ENCODE data around the gene MKNK2. TPM values are rescaled to one million over a fixed set of nuclear protein-coding genes. Genes with fewer than 3 reads are reported as not detected.

Gene MKNK2
- total and polyA plus RNA-seq, 11 donors, result 110 to 318 (median 155) TPM

GRCh38 chr19:2062770-2063169 is 11.7 kb upstream of the MKNK2 start:
- H3K9me3 ChIP-seq, result no peaks in the 10 kb centered on the region
- no peaks in the 10 kb centered on the region for H3K27me3 ChIP-seq
- WGBS, 4 donors, result 87 to 91% (median 88%) methylated on average over 9 of the region's 9 CpGs
- intact Hi-C loops (cut with DNase I), result loop anchor here in 1 of 10 donors (10.0 kb wide), 1 partner anchor 198 kb away; the partner anchor contains the start of gene KLF16
- H3K4me3 ChIP-seq, result peak overlapping the region in 1 of 12 donors; percentile 60
- no peak for TF ChIP-seq POLR2A (IDR thresholded peaks at IDR 0.05)
- peaks cover 10 to 55% (median 41%) of the 10 kb centered on the region in 12 donors for H3K4me1 ChIP-seq
- H3K36me3 ChIP-seq, result no peaks in the 10 kb centered on the region
- ATAC-seq, result no peak
- DNase-seq, result no peak
- H3K27ac ChIP-seq, result peak overlapping the region in 6 of 12 donors; percentile 99 to 100 (median 100)

DNA sequence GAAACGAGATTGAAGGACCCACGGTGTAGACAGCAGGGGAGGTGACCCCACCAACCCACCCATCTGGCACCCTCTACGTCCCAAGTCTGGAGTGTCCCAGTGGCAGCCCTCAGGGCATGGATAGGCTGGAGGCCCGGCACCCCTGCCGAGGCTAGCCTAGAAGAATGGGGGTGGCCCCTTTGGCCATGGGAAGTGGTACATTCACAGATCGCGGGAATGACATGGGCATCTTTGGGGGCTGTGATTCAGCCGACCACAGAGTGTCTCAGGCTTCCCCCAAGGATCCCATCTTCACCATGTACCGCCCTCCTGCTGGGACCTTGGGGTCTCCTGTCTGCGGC is 11.3 kb upstream of the MKNK2 start:
- intact Hi-C loops (cut with DNase I), result loop anchor here in 1 of 10 donors (10.0 kb wide), 1 partner anchor 198 kb away; the partner anchor contains the start of gene KLF16
- TF ChIP-seq, protein P1, sequence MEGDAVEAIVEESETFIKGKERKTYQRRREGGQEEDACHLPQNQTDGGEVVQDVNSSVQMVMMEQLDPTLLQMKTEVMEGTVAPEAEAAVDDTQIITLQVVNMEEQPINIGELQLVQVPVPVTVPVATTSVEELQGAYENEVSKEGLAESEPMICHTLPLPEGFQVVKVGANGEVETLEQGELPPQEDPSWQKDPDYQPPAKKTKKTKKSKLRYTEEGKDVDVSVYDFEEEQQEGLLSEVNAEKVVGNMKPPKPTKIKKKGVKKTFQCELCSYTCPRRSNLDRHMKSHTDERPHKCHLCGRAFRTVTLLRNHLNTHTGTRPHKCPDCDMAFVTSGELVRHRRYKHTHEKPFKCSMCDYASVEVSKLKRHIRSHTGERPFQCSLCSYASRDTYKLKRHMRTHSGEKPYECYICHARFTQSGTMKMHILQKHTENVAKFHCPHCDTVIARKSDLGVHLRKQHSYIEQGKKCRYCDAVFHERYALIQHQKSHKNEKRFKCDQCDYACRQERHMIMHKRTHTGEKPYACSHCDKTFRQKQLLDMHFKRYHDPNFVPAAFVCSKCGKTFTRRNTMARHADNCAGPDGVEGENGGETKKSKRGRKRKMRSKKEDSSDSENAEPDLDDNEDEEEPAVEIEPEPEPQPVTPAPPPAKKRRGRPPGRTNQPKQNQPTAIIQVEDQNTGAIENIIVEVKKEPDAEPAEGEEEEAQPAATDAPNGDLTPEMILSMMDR (IDR thresholded peaks at IDR 0.05), result no peak
- no peak for TF ChIP-seq POLR2A (IDR thresholded peaks at IDR 0.05)
- peak overlapping the region in 10 of 12 donors; percentile 60 to 95 (median 74) for H3K4me3 ChIP-seq
- DNase-seq, result no peak
- H3K36me3 ChIP-seq, result no peaks in the 10 kb centered on the region
- H3K27me3 ChIP-seq, result no peaks in the 10 kb centered on the region
- WGBS, 4 donors, result 57 to 60% (median 59%) methylated on average over 5 to 10 of the region's 10 CpGs
- H3K4me1 ChIP-seq, result peaks cover 10 to 55% (median 43%) of the 10 kb centered on the region in 12 donors
- no peak for ATAC-seq
- H3K9me3 ChIP-seq, result no peaks in the 10 kb centered on the region
- peak overlapping the region in 11 of 12 donors; percentile 97 to 100 (median 100) for H3K27ac ChIP-seq

DNA sequence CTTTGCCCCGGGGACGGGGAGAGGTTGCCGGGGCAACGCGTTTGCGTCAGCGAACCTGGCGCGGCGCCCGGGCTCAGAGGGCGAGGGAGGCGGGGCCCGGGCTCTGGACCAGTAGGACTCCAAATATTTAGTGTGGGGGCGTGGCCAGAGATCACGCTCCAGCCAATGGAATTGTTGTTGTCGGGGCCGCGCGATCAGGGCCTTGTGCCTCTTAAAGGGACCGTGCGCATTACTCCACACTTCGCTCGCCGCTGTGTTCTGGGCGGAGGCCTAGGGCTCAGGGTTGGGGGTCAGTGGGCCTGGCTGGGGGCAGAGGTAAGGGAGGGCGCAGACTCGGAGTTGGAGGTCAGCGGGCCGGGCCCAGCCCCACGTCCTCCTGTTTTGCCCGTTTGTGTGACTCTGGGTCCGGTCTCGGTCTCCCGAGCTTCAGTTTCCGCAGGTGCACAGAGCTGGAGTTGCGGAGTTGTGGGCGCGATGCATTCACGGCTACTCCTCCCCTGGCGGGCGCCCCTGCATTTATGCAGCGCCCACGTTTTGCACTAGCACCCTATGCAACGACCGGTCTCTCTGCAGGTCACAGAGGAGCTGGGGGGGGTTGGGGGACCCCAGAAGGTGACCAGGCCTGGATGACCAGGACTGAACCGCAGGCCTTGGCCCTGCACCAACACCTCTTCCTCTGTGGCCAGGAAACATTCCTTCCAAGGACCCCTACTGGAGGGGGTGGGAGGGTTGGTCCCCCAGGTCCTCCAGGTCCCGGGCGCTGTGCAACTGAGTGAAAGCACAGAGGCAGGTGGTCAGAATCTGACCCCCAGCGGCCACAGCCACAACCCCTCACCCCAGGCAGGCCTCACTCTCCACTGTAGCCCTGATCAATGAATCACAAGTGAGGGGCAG is 10.7 kb upstream of the MKNK2 start:
- Histone ChIP-seq H3K4me3 (peak overlapping the region; percentile 35 to 95 (median 72)), H3K27me3 (no peaks in the 10 kb centered on the region), H3K36me3 (no peaks in the 10 kb centered on the region), H3K4me1 (peaks cover 10 to 60% (median 48%) of the 10 kb centered on the region in 12 donors), H3K9me3 (no peaks in the 10 kb centered on the region), H3K27ac (peak overlapping the region; percentile 97 to 100 (median 100))
- WGBS, 4 donors, result 0 to 2% (median 1%) methylated on average over 40 to 50 of the region's 50 CpGs
- peak; percentile 15 to 56 for TF ChIP-seq POLR2A (IDR thresholded peaks at IDR 0.05)
- TF ChIP-seq, protein P1 (IDR thresholded peaks at IDR 0.05), result peak in 3 of 12 donors; percentile 11 to 29 (median 12)
- ATAC-seq (peak; percentile 75 to 92 (median 88)), DNase-seq (peak; percentile 99 to 100 (median 99))
- intact Hi-C loops (cut with DNase I), result loop anchor here in 2 of 10 donors (1.0 to 10.0 kb wide), 2 partner anchors 10 to 197 kb away; partner anchors contain the start of genes KLF16 (in 1 of the 2) and MKNK2 (in 1 of the 2)

DNA sequence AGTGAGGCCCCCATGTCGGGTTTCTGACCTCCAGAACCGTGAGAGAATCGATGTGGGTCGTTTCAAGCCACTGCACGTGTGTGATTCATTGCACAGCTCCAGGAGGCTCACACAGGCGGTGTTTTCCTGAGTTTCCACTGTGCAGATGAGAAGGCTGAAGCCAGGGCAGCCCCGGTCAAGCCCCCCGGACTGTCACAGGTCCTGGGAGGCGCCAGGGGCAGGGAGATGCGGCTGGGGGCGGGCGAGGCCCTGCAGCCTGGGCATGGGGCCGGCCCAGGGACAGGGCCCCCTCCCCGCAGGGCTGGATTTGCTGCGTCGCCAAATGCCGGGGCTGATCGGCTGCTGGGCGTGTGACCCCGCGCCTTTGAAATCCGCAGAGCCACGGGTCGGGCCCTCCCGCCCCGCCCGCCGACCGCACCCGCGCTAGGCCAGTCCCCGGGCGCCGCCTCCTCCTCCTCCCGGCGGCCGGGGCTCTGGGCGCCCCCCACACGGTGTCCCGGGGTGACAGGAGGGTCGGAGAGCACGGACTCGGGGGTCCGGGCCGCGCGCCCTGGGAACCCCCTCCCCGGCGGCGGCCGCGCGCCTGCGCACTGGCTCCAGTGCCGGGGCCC is 9.9 kb upstream of the MKNK2 start:
- peaks cover 10 to 65% (median 52%) of the 10 kb centered on the region in 12 donors for H3K4me1 ChIP-seq
- H3K36me3 ChIP-seq, result no peaks in the 10 kb centered on the region
- peak; percentile 84 to 90 (median 86) for DNase-seq
- no peaks in the 10 kb centered on the region for H3K27me3 ChIP-seq
- WGBS, 4 donors, result 0 to 4% (median 1%) methylated on average over 7 to 55 of the region's 55 CpGs
- peak overlapping the region; percentile 97 to 100 (median 100) for H3K27ac ChIP-seq
- intact Hi-C loops (cut with DNase I), result loop anchor here in 2 of 10 donors (1.0 to 10.0 kb wide), 2 partner anchors 10 to 196 kb away; partner anchors contain the start of genes KLF16 (in 1 of the 2) and MKNK2 (in 1 of the 2)
- H3K9me3 ChIP-seq, result no peaks in the 10 kb centered on the region
- peak overlapping the region; percentile 35 to 95 (median 72) for H3K4me3 ChIP-seq
- peak; percentile 8 to 59 (median 40) for ATAC-seq
- peak; percentile 75 to 93 for TF ChIP-seq POLR2A (IDR thresholded peaks at IDR 0.05)
- TF ChIP-seq, protein P1 (IDR thresholded peaks at IDR 0.05), result no peak
